ENCODE results near the gene DUSP9.
A peak's percentile ranks its signal among the peaks of the same experiment; 100 is the strongest.
"Not testable (repeated sequence)": the region's sequence is repeated elsewhere in the genome, so short reads cannot be mapped to it uniquely, and the experiment has no call there.

The DUSP9 gene

DNA sequence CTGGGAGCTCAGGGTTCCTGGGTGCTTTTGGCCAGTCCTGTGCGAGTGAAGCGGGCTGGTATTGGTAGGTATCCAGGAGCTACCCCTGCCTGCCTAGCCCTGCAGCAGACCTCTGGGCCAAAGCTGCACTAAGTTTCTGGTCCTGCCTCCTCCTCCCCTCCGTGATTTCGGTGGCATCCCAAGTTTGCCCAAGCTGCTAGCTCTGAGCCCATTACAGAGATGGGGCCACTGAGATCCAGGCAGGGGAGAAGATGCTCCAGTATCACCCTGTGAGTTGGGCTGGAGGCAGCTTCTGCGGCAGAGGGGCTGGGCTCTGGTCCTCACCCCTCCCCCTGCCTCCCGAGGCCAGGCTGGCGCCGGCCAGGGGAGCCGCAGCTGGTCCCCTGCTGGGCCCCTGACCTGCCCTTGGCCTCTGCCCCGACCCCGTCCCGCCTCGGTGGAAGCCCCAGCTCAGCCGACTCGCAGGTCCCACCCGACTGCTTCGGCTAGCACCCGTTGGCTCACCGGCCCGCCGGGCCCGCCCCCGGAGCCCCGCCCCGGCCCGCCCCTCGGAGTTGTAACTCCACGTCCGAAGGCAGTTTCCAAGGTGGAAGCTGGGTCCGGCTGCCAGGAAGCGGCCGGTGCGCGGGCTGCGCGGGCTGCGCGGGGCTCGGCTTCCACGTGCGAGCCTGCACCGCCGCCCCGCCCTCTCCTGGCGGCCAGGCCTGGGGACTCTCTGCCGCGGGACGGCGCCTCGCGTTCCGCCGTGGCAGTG, at the start of gene DUSP9:
Gene DUSP9, plus strand, starts transcription at position 584 of the 754 bp plus-strand sequence. CDS start 751 bp downstream, outside the sequence.
- no peak for DNase-seq (ENCODE audit: low read depth)

- DNase-seq (ENCODE audit: low read depth): no peak
Observed at GRCh38 chrX:153598541-153599191, 48.3 kb upstream of the DUSP9 start, which contains the start of gene CCNQ. Gene CCNQ, minus strand, starts transcription at chrX:153599139. Its CDS starts 66 bp downstream, at chrX:153599073.

GRCh38 chrX:153599192-153600031, 47.6 kb upstream of the DUSP9 start:
- peak; percentile 62 for DNase-seq (ENCODE audit: low read depth)

DNA sequence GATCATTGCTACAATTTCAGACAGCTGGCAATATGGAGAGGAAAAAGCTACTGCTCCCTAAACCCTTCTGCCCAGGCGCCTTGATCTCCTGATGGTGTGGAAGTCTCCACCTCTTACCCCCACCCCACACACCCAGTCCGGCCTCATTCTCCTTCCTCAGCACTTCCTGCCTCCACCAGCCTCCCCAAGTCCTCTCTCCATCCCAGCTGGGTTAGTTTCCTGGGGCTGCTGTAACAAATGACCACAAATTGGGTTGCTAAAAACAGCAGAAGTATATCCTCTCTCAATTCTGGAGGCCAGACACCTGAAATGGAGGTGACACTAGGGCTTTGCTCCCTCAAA, 47.0 kb upstream of the DUSP9 start:
- no peak for DNase-seq (ENCODE audit: low read depth)

DNA sequence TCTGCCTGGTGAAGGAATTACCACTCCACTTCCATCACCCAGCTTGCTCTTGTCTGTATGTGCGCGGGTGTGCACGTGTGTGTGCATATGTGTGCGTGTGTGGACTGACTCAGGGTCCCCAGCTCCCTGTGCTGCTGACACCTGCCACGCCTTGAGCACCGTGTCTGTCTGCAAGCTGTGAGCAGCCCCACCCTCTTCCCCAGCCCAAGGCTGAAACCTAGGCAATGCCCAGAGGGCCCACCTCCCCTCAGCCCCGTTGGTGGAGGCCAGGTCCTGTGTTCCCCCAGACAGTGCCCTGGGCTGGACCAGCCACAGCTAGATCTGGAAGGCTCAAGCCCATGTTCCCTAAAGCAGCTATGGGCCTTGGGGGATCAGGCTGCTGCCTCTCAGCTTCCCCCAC, 46.1 kb upstream of the DUSP9 start:
- DNase-seq (ENCODE audit: low read depth): no peak

DNA sequence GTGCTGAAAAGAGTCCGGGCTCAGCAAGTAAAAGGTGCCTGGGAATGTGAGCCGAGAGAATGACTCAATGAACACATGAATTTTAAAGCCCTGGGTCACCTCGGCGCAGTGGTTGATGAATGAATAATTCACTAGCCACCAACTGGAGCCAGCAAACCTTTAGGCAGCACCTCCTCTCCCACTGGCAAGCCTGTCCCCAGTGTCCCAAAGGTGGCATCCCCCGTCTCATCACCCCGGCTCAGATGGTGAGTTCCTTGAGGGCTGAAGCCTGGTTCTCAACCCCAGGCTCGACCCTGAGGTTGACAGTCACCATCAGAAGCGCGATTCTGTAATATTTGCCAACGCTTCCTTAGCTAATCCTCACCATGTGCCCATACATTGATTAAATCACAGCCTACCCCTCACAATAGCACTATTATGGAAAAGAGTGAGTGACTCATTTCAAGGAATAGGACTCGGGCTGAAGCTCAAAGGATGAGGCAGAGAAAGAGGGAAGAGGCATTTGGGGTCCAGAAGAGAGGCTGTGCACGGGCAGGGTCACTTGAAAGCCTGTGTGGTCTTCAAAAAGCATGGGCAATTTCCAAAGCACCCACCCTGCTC, 45.4 kb upstream of the DUSP9 start:
- DNase-seq (ENCODE audit: low read depth): no peak

DNA sequence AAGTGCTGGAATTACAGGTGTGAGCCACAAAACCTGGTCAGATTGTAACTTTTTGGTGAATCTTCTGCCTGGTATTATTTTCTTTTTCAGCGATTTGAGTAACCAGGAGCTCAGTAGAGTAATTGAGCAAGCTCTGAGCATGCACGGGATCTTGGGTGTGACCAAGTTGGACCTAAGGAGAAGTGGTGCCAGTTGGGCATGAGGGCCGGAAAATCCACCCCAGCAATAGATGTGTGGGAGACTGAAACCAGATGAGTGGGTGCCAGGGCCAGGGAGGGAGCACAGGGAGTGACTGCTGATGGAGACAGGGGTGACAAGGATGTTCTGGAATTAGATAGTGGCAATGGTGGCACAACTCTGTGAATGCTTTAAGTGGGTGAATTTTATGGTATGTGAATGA, 44.4 kb upstream of the DUSP9 start:
- DNase-seq (ENCODE audit: low read depth): no peak

DNA sequence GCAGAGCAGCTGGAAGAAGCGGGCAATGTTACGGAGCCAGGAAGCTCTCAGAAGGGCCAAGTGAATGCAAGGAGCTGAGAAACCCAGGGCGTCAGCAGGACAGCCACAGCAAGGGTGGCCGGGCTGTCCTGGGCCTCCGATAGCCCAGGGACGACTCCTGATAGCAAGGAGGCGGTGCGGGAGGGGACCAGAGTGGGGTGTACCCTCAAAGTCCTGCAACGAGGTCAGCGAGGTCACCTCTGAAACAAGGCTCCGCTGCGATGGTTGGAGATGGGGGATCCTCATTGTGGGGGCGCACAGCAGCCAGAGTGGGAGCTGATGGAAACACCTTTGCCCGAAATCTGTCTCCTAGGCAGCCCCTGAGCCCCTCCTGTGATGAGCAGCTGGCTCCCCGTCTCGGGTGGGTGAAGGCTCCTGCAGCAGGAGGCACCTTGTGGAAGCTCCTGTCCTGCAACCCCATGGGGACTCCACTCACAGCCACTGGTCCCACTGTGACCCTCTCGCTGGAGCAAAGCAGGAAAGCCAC, 43.8 kb upstream of the DUSP9 start:
- no peak for DNase-seq (ENCODE audit: low read depth)

- DNase-seq (ENCODE audit: low read depth): not testable (repeated sequence)
Observed at GRCh38 chrX:153604666-153605380, 42.2 kb upstream of the DUSP9 start.

DNA sequence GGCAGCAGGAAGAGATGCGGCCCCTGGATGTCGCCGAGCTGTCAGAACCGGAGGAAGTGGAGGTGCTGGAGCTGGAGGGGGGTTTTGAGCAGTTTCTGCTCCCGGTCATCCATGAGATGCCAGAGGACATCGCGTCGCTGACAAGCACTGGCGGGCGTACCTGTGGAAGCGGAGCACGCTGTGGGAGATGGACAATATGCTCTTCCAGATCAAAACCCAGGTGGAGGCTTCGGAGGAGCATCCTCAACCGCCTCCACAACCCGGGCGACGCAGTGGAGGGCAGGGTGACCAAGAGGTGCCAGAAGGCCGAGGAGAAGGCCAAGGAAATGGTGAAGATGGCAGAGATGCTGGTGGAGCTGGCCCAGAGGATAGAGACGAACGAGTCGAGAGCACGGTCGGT, 40.5 kb upstream of the DUSP9 start:
- no peak for DNase-seq (ENCODE audit: low read depth)

- DNase-seq (ENCODE audit: low read depth): no peak
Observed at GRCh38 chrX:153608376-153608775, 38.6 kb upstream of the DUSP9 start.

DNA sequence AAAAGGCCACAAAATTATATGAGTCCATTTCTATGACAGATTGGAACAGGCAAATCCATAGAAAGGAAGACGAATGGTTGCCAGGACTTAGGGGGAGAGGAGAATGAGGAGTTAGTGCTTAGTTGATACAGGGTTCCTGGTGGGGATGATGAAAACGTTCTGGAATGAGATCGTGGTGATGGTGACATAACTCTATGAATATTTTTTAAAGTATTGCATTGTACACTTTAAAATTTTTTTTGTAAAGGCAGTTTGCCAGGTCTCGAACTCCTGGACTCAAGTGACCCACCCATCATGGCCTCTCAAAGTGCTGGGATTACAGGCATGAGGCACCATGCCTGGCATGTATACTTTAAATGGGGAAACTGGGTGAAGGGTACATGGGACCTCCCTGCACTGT, 38.2 kb upstream of the DUSP9 start:
- no peak for DNase-seq (ENCODE audit: low read depth)

- DNase-seq (ENCODE audit: low read depth): peak; percentile 55
Observed at GRCh38 chrX:153609917-153610835, 36.8 kb upstream of the DUSP9 start.

DNA sequence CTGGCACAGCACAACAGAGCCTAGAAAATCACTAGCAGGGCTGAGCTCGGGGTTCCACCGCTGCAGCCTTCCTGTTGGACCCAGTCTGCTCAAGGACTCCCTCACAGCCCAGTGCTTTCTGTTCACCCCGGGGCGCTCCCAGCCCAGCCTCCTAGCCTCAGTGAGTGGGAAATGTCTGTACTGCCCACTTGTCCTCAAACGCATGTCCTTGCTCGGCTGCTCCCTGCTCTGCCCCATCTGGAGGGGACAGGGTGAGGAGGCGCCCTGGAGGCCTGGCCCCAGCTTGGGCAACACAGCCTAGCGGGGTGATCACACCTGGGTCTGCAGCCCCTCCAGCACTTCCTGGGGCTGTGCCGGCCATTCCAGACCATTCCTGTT, 36.2 kb upstream of the DUSP9 start:
- DNase-seq (ENCODE audit: low read depth): no peak

DNA sequence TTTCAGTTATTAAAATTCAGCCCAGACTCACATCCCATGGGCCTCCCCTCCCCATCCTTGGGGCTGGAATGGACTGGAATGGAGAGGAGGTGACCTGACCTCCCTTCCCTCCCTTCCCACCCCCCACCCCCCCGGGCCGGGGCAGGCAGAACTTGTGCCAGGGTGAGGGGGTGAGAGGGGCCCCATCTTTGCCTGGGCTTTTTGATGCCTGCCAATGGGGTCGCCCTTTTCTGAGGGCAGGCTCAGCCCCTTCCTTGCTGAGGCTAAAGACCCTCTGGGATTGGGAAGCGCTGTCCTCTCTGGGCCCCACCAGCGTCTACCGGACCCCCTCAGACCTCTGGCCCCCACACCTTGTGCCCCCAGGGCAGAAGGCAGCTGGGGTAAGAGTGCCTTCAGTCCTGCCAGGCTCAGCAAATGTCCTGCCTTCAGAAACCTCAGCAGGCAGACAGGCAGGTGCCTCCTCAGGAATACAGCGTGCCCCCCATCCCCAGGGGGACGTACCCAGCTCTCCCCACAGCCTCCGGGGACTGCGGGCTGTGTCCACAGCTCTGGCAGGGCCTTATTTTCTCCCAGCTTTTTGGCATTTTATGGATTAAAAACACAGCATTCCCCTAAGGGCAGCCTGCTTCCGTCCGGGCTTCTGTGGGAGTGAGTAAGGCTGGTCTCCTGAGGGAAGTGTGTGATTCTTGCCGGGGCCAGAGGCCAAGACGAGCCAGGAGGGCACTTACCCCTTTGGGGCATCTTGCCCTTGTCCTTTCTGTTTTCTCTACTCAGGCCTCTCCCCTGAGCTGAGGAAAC, 35.5 kb upstream of the DUSP9 start:
- DNase-seq (ENCODE audit: low read depth): no peak

- DNase-seq (ENCODE audit: low read depth): no peak
Observed at GRCh38 chrX:153612413-153612812, 34.6 kb upstream of the DUSP9 start.

GRCh38 chrX:153614818-153615217, 32.2 kb upstream of the DUSP9 start:
- DNase-seq (ENCODE audit: low read depth): no peak

DNA sequence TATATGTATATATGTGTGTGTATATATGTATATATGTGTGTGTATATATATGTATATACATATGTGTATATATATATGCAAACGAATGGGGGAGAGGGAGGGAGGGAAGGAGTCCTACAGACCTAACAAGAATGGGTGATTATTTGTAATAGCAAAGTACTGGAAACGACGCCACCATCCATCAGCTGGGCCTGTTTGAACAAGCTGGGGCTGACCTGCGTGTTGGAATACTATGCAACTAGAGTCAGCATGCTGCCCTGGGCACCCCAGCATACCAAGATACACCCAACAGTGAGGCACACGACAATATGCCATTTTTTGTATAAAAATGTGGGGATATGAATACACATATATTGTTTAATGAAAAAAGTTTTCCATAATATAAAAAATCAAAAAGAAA, 26.4 kb upstream of the DUSP9 start:
- DNase-seq (ENCODE audit: low read depth): no peak

- no peak for DNase-seq (ENCODE audit: low read depth)
Observed at GRCh38 chrX:153621949-153622598, 24.9 kb upstream of the DUSP9 start.

Data from stimulated activated CD8-positive, alpha-beta memory T cell treated with anti-CD3 and anti-CD28 coated beads, Interleukin-15, amount 100 ng/mL, for 1 hour (primary cell).